PC-3 (cell line): ENCODE data around the gene IFNGR1.

ENCODE experiments used
- CTCF ChIP-seq: fragments of 300-600 bp; sonication (generic); conservative IDR thresholded peaks from 2 replicates; pipeline ENCODE4 v1.5.1; 2017; ENCODE audit warnings: antibody characterized with exemption, low read depth, mild to moderate bottlenecking, low read length
- EZH2 ChIP-seq: fragments of 300-600 bp; sonication (generic); IDR thresholded peaks from one replicate; pipeline ENCODE4 v1.6.1; 2017; ENCODE audit warnings: antibody characterized with exemption, mild to moderate bottlenecking, low read length; ENCODE audit not compliant: unreplicated experiment

- no peak for TF ChIP-seq CTCF
- TF ChIP-seq EZH2: no peak
Observed at GRCh38 chr6:137217801-137218472, 1.2 kb downstream of the IFNGR1 start.
